HG03571 (cell line): ENCODE data around the gene RPL4.

Experiments used
- ATAC-seq: cut with Tn5 transposase; IDR thresholded peaks from one replicate; pipeline ENCODE4 v1.9.1; 2021; ENCODE audit not compliant: unreplicated experiment

Gene RPL4

GRCh38 chr15:66459818-66460615 is 44.6 kb downstream of the RPL4 start:
- no peak for ATAC-seq

- ATAC-seq = no peak
Measured at GRCh38 chr15:66456211-66456610, 48.4 kb downstream of the RPL4 start.

GRCh38 chr15:66454143-66454542 is 50.5 kb downstream of the RPL4 start:
- no peak for ATAC-seq

GRCh38 chr15:66452971-66453580 is 51.6 kb downstream of the RPL4 start:
- no peak for ATAC-seq

GRCh38 chr15:66452420-66452819 is 52.2 kb downstream of the RPL4 start:
- no peak for ATAC-seq
